Measurements from ENCODE around the gene MSH2.

GRCh38 chr2:47483191-47483590, 80.2 kb downstream of the MSH2 start:
- TF ChIP-seq CTCF (IDR thresholded peaks at IDR 0.05) (no peak), POLR2A (IDR thresholded peaks at IDR 0.05) (no peak)

Measured in vagina (tissue), 2 donors.